Right forelimb (tissue), 1 donor: ENCODE results near the gene KIF19.

Source experiments
- DNase-seq: peaks from one replicate; pipeline ENCODE4 v3.0.0-alpha.2; 2018

Gene KIF19

GRCh38 chr17:74340470-74341023 lies 14.5 kb downstream of the KIF19 start:
- DNase-seq: no peak

DNA sequence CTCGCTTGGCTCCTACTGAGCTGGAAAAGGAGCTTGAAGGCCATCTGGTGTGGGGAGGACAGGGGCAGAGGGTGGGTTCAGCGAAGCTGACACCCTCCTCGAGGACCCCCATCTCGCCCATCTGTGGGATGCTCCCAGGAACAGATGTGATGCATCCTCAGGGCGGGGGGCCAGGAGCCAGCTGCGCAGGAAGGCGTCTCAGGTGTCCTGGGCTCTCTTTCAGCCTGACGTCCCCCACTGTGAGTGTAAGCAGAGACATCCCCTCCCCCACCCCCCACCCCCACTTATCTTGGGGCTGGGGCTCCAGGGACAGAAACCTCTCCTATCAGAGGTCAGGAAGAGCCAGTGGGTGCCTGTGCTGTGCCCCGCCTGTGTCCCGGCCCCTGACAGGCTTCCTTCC lies 16.2 kb downstream of the KIF19 start:
- no peak for DNase-seq

DNA sequence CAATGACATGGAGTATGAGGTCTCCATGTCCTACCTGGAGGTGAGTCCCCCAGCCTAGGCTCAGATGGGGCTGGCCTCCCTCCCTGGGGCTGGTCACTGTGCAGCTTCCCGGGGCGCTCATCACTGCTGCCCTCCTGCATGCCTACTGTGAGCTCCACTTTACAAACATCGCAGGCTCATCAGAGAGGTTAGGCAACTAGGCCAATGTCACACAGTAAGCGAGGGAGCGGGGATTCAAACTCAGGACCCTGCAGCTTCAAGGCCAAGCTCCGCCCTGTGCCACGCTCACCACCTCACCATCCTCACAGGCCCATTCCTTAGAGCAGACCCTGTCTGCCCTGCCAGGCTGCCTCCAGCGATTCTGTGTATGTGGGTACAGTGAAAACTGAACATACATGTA lies 17.1 kb downstream of the KIF19 start:
- DNase-seq: no peak

GRCh38 chr17:74343526-74344284 lies 17.7 kb downstream of the KIF19 start:
- DNase-seq: no peak

- DNase-seq: no peak
Observed at GRCh38 chr17:74344658-74345057, 18.6 kb downstream of the KIF19 start.

- DNase-seq: no peak
Observed at GRCh38 chr17:74345433-74346241, 19.6 kb downstream of the KIF19 start.

GRCh38 chr17:74347646-74348045 lies 21.6 kb downstream of the KIF19 start:
- no peak for DNase-seq

DNA sequence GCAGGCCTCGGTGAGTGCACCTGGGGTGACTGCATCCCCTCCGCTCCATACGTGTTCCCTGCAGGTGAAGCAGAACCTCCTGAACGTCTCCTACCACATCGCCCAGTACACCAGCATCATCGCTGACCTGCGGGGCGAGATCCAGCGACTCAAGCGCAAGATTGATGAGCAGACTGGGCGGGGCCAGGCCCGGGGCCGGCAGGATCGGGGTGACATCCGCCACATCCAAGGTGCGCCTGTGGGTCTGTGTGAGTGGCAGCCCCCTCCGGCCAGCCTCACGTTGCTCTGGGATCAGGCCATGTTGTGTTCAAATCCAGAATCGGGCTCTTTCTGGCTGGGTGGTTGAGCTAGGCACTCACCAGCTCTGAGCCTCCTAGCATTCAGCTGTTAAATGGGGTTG lies 23.1 kb downstream of the KIF19 start:
- DNase-seq: no peak

- no peak for DNase-seq
Observed at GRCh38 chr17:74350486-74350885, 24.5 kb downstream of the KIF19 start.

DNA sequence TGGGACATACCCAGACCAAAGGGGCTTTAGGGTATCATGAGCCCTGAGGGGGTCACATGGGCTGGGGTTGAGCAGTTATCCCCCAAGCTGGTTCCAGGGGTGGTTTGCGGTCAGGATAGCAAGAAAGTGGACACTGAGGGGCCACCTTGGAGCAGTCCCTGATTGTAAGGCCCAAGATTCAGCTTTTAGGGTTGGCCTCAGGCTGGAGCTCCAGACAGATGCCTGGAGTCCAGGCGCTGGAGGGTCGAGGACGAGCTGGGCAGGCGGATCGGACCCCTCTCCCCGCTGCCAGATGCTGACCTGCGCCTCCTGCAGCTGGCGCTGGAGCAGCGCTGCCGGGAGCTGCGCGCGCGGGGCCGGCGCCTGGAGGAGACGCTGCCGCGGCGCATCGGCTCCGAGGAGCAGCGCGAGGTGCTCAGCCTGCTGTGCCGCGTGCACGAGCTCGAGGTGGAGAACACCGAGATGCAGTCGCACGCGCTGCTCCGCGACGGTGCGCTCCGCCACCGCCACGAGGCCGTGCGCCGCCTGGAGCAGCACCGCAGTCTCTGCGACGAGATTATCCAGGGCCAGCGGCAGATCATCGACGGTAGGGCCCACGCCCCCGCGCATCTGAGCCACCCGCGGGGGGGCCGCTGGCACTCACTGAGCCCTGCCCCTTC lies 25.7 kb downstream of the KIF19 start:
- no peak for DNase-seq

- no peak for DNase-seq
Observed at GRCh38 chr17:74353446-74354060, 27.5 kb downstream of the KIF19 start.

GRCh38 chr17:74354123-74354522 lies 28.1 kb downstream of the KIF19 start:
- no peak for DNase-seq

GRCh38 chr17:74354561-74354960 lies 28.5 kb downstream of the KIF19 start:
- no peak for DNase-seq

- no peak for DNase-seq
Observed at GRCh38 chr17:74355065-74355464, 29.0 kb downstream of the KIF19 start.

DNA sequence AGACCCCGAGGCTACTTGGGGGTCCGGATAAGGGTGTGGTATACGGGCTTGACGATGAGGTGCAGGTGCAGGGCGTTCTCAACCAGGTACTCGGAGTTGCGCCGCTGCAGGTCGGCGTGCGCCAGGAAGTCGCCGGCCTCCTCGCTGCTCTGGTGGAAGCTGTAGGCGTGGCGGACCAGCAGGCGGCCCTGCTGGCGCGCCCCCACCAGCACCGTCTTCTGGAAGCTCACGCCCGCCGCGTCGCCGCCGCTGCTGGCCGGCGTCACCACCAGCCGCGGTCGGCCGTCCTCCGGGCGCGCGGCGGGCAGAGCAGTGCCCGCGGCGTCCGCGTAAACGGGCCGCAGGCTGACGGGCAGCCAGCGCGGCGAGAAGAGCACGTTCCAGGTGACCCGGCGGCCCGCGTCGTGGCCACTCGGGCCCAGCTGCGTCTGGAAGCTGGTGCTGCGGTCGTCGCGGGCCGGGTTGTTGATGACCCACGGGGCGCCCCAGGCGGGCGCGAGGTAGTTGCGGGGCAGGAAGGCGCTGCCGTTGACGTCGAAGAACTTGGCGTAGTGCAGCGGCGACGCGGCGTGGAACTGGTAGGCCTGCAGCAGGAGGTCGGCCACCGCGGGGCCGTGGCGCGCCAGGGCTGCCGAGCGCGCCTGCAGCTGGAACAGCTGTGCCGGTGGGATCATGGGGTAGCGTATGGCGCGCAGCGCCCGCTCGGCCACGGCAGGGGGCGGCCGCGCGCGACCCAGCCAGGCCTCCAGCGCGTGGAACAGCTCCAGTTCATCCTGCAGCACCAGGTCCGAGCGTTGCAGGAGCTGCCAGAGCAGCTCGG lies 30.8 kb downstream of the KIF19 start:
- peak; percentile 59 for DNase-seq

DNA sequence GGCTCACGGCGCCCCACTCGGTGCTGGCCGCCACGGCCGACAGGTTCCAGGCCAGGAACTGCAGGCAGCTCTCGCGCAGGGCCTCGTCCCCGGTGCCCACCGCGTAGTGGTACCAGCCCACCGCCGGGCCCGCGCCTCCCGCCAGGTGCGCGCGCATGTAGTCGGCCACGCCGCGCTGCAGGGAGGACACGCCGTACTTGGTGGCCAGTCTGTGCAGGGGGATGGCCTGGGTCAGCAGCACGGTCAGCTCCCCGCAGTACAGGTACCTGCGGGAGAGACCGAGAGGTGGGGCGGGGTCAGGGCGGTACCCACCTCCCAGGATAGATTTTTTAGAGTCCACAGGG lies 31.4 kb downstream of the KIF19 start:
- no peak for DNase-seq

GRCh38 chr17:74358697-74359096 lies 32.7 kb downstream of the KIF19 start:
- no peak for DNase-seq

- no peak for DNase-seq
Observed at GRCh38 chr17:74359916-74360315, 33.9 kb downstream of the KIF19 start.

GRCh38 chr17:74360899-74361229 lies 34.8 kb downstream of the KIF19 start:
- DNase-seq: no peak

- peak; percentile 71 for DNase-seq
Observed at GRCh38 chr17:74361230-74362068, 35.4 kb downstream of the KIF19 start, which contains the start of gene BTBD17. TSS of gene BTBD17 (minus strand) at chr17:74361868. CDS start at chr17:74361819, 49 bp downstream.

GRCh38 chr17:74362069-74362405 lies 36.0 kb downstream of the KIF19 start:
- no peak for DNase-seq
